NCI-H2196 (cell line): ENCODE results near the gene PTDSS2.

Source experiments
- DNase-seq: peaks from one replicate; lab custom pipeline; 2025; ENCODE audit not compliant: unreplicated experiment; lab: John Stamatoyannopoulos, UW

PTDSS2 gene

DNA sequence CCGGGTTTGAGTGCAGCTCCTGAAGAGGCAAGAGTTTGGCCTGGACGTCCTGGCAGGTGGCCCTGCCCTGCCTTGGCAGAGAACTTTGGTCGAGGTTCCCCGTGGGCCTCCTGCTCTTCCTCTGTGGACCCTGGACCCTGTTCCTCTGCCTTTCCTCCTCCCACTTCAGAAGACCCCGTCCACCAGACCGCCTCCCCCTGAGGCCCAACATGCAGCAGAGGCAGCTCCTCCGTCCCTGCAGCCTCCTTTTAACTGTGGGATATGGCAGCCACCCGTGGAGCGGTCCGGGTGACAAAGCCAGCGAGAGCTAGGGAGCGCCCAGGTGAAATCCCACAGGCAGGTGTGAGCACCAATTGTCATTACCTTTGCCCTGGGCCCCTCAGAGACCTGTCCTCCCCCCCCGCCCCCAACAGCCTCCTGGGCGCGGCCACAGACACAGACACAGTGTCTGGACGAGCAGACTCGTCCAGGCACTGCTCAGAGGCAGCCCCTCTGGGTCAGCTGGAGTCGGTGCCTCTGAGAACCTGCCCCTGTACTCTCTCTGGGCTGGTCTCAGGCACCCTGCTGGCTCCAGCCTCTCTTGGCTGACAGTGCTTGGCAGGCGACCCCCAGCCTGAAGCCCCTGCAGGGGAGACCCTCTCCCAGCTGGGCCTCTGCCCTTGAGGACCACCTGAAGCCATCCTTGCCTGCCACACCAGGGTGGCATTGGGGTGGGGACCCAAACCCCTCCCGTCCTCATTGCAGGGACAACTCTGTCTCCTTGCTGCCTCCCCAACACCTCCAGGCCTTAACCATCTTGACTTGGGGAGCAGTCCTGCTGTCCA, 4.1 kb upstream of the PTDSS2 start:
- DNase-seq, result peak; percentile 16

DNA sequence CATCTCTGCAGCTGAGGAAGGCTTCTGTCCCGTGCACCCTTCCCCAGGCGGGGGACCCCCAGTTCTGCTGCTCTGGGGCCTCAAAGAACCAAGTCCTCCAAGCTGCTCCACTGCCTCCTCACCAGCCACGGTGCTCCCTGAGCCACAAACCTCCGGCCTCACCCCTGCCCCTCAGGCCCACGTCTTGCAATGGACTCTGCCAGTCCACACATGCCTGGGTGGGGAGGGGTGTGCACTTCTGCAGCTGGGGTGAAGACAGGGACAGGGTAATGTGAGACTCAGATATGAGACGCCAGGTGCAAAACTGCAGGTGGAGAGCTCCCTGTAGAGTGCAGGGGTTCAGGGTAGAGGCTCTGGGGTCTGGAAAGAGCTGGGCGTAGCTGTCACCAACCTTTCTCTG, 3.2 kb upstream of the PTDSS2 start:
- peak; percentile 61 for DNase-seq

DNA sequence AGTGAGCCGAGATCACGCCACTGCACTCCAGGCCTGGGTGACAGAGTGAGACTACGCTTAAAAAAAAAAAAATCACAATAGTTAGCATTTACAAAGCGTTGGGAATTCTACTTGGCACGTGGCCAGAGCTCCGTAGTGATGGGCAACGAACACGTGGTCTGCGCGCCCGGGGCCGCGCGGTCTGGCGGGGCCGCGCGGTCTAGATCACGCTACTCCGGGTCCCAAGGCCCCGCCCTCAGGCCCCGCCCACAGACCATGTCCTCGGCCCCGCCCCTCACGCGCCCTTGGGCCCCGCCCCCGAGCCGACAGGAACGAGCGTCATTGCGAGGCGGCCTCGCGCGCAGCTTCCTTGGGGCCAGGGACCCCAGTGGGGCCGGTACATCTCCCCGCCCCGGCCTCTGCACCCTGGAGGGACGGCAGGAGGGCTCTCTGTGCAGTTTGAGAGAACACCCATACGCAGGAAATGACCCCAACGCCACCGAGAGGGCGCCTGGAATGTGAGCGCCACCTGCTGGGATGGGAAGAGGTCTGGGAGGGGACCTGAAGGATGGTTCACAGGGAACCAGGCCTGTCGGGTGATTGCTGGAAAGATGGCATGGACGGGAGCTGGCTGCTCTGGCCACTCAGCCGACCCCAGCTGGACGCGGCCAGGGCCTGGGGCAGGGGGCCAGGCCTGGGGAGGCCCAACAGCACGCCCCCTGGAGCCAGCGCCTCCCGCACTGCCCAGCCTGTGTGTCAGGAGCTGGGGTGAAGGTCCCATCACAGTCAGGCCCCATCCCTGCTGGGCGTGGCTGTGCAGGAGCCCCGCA, 2.0 kb upstream of the PTDSS2 start:
- peak; percentile 98 for DNase-seq

DNA sequence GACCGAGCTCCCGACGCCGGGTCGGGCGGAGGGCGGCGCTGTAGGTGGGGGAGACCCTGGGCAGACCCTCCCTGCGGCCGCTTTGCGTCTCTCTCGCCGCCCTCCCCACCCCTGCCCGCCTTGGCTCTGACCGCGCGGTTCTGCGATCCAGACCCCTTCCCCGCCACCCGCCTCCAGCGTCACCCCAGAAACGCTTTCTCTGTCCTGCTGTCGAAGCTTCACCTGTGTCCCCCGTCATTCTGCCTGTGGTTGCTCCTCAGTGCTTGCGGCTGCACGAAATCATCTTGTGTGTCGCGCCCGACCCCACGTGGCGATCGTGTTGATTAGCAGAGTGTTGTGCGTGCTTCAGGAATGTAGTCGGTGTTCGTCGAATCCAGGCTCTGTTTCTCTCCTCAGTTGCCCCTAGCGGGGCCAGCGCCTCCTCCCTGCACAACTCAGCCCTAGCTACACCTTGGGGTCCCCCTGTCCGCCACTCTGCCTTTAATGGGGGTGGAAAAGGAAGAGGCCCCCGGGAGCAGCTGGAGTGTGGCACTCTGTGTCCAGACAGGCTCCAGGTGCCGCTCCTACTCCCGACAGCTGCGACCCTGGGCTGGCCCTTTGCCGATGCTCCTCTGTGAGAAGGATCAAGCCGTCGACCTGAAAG, 851 bp downstream of the PTDSS2 start:
- peak; percentile 58 for DNase-seq

DNA sequence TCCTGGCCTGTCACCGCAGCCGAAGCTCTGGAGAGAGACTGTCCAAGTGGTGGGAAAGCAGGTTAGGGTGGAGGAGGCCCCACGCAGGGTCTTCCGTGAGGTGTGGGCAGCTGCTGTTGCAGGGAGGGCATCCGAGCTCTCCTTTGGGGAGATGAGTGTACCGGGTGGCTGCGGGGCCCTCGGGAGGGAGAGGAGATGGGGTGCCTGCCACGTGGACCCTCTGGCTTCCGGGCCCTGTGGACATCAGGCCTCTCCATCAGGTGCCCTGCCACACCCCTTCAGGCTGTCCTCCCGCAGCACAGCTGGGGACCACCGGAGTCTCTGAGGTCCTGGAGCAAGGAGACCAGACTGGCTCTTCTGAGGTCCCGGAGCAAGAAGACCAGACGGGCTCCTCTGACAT, 1.7 kb downstream of the PTDSS2 start:
- DNase-seq, result no peak

DNA sequence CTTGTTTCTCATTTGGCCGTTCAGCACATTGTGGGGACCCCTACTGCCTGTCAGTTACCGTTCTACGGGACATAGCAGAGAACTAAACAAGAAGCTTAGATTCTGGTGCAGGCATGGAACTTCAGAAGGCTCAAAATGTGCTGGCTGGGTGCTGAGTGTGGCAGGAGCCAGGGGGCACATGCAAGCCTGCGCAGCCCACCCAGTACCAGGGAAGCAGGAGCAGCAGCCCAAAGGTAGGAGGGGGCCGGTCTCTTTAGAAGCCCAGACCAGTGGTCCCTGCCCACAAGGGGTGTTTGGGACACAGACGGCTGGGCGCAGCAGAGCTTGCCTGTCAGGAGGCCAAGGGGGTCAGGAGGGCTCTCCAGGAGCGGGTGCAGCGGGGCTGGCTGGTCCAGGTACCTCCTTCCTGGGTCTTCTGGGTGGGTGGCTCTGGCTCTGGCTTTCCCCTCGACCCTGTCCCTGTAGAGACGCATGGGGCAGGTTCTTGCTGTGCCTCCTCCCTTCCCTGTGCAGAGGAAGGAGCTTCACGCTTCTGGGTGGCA, 2.2 kb downstream of the PTDSS2 start:
- DNase-seq, result no peak

DNA sequence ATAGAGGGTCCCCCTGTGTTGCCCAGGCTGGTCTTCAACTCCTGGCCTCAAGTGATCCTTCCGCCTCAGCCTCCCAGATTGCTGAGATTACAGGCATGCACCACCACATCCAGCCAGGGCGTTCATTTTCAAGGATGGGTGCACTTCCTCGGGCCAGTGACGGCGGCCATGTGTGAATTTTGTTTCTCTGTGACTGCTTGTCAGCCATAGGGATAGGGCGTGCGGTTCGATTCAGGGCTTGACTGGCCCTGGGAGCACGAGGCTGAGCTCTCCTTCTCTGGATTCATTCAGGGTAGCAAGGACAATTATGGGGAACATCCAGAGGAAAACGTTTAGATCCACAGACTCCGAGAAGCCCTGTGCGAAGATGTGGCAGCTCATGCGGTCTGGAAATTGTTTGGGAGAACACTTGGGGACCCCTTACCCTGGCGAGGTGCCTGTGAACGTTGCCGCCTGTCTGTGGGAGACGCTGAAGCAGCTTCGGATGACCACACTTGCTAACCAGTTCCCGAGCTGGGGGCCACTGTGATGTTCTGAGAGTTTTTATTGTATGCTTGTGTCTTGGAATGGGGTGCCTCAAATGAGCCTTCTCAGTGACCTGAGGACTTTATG, 2.9 kb downstream of the PTDSS2 start:
- no peak for DNase-seq

DNA sequence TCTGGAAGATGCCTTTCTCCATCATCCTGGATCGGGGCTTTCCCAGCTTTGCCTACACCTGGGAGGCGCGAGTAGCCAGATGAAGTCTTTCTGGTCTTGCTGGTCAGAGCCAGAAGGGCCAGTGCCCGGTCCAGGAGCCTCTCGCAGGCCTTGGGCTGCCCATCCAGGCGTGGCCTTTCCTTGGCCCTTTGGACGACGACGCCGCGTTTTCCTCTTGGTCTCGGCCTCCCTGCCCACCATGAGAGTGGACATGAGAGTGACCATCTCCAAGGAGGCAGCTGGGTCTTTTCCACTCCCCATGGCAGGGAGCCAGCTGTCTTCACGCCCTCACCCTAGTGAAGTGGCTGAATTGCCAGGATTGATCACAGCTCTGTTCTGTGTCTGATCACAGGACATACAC, 3.5 kb downstream of the PTDSS2 start:
- no peak for DNase-seq

DNA sequence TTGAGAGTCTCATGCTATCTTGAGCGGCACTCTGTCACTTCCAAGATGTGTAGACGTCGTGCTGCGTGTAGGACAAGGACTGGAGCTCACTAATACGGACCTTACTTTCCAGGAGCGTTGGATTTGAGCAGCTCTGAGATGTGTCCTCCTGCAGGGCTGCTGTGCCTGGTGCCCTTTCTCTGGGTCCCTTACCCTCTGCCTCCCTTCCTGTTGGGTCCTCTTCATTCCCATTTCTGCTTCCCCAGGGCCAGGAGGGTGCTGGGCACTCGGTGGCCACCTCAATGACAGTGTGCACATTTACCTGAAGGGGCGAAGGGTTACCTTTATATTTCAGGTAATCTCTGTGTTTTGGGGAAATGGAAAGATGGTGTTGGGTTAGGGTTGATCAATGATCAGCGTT, 4.0 kb downstream of the PTDSS2 start:
- no peak for DNase-seq

DNA sequence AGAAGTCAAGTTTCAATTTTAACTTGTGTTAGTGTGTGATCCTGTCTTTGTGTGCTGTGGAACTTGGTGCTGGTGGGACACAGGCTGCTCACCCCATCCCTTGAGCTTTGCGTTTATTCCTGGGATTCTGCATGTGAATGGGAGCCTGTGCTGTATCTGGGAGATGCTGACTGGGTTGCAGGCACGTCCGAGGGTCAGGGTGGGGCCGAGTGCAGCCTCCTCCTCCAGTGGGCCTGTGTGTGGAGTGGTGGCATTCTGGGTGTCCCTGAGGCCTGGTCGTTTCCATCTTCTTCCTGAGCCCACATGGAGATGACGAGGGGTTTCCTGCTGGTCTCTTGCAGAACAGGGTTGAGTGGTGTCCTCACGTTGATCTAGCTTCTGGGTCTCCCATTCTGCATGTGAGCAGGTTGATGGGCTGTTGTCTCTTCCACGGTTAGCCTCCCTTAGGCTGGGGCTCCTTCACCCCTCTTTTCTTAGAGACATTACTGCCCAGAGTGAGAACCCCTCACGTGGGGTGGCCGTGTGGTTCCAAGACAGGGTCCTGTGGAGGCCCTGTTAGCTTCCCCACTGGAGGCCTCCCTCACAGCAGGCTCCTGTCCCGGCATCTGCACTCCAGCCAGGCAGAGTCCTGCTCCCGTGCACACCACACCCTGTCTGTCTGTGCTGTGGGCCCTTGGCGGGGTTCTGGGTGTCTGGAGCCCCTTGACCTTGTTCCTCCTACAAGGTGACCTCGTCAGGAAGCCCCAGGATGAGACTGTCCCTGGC, 4.9 kb downstream of the PTDSS2 start:
- no peak for DNase-seq

DNA sequence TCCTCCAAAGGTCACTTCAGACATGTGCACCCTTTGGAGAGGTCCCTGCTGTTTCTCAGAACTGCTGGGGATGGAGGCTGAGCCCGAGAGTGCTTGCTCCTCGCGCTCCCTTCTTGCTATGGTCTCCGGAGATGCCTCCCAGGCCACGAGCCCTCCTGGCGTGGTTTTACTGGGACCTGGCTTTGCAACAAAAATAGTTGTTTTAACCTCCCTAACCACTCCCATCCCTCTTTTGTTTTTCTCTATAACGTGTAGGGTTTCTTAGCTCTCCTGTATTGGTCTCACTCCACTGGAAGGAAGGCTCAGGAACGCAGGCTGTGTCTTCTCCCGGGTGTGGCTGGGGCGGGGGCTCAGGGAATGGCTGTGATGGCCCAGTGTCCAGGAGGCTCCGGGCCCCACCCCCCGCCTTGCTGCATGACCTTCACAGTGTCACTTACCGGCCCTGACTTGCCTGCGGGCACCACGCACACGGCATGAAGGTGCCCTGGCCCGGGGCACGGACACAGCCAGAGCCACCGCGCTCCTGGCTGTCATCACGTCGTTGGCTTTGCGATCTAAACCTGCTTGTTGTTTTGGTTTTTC, 5.6 kb downstream of the PTDSS2 start:
- no peak for DNase-seq

DNA sequence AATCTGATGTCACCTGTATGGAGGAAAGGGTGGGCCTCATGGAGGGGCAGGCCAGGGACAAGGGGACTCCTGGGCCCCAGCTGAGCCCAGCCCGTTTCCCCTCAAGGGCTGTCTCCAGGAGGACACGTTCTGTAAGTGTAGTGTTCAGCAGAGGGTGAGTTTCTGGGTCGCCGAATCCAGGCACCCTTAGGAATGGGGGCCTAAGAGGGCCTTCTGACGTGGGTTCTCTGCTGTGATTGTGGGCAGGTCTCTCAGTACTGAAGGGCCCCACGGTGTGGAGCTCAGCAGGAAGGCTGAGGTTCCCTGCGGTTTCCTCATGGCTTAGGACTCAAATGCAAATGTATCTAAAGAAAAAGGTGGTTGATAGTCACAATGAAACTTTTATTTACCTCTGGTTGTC, 6.5 kb downstream of the PTDSS2 start:
- no peak for DNase-seq

DNA sequence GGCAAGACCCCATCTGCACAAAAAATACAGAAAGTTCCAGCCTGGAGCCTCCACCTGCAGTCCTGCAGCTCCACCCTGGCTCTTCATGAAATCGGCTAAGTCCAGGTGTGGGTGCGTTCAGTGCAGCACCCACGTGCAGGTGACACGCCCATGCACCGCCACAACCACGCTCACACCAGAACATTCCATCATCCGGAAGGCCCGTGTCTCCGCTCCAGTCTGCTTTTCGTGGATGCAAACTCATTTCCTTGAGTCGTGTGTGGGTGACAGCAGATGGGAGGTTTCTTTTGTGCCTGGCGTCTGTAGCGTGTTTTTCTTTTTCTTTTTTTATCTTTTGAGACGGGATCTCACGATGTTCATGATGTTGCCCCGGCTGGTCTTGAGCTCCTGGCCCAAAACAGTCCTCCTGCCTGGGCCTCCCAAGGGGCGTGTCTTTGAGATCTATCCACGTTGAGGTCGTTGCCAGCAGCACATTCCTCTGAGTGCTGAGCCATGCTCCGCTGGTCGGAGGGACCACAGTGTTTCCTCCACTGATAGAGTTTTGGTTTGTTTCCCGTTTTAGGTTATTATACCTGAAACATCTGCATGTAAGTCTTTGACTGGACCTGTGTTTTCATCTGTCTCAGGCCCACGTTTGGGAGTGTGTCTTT, 7.2 kb downstream of the PTDSS2 start:
- no peak for DNase-seq

DNA sequence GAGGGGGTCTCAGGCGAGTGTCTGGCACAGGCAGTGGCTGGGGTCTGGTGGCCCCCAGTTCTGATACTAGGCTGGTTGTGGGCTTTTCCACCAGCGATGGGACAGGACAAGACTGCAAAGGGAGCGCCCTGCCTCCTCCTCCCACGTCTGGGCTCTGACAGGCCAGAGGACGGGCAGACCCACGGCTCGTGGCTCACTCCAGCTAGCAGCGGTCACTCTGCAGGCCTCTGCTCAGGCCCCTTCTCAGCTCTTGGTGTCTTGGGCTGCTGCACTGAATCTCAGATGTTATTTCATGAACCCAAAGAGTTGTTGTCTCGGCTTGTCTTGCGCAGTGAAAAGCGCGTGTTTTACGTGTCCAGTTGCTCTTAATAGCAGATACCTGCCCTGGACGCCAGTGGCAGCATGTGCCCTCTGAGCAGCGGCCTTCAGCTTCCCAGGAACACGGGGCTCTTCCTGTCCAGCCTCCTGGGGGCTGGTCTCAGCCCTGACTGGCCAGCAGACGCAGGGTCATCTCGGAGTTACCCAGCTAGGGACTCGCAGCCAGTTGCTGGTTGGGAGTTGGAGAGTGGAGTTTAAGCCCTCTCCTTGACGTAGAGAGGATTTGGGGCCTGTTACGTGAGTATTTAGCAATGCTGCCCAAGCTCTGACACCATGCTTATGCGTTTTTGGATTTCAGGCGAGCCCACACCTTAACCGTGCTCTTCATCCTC, 9.6 kb downstream of the PTDSS2 start:
- DNase-seq, result no peak

DNA sequence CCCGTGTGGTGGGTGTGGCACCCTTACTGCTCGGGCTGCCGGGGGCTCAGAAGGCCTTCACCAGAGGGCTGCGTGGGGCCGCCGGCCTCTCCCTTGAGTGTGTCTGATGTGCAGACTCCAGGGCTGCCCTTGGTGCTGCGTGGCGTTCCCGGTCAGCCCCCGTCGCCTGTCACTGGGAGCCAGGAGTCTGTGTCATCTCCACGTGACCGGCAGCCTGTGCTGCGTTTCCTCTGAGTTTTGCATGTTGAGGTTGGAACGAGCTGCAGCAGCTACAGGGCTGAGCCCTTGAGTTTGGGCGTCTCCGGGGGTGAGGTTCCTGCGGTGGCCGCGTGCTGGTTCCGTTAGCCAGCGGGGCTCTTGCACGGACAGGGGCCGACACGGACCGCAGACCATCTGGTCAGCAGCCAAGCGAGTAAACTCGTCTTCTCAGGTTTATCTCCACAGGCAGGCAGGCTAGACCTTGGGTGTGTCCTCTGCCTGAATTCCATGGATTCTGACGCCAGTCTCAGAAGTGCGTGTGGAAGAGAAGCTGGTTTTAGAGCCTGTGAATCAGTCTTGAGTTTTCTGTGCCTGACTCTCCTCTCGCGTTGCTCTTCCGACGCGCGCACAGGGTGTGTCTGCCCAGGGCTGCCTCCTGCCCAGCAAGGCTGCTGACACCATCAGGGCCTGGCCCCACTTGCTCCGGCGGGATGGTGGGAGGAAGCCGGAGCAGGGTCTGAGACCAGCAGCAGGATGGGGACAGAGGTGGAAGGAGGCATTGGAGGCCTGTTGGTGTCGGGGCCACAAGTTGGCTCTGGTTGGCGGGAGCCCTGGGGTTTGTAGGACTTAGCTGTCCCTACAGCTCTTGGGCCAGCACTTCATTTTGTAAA, 10.5 kb downstream of the PTDSS2 start:
- DNase-seq, result no peak

DNA sequence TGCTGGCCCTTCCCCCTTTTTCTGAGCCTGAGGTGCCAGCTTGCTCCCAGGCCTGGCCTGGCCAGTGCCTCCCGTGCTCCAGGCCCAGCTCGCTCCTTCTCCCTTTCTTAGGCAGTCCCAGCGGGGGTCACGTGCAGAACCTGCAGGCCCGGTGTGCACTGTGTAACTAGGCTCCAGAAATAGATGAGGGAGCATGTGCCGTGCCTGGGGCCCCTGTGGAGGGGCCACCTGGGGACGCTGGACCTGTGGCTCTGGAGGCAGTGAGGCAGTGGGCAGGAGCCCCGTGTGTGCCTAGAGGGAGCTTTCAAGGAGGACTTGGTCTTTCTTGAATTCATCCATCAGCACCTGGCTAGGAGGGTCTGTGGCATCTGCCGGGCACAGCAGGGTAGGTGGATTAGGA, 11.5 kb downstream of the PTDSS2 start:
- DNase-seq, result no peak

DNA sequence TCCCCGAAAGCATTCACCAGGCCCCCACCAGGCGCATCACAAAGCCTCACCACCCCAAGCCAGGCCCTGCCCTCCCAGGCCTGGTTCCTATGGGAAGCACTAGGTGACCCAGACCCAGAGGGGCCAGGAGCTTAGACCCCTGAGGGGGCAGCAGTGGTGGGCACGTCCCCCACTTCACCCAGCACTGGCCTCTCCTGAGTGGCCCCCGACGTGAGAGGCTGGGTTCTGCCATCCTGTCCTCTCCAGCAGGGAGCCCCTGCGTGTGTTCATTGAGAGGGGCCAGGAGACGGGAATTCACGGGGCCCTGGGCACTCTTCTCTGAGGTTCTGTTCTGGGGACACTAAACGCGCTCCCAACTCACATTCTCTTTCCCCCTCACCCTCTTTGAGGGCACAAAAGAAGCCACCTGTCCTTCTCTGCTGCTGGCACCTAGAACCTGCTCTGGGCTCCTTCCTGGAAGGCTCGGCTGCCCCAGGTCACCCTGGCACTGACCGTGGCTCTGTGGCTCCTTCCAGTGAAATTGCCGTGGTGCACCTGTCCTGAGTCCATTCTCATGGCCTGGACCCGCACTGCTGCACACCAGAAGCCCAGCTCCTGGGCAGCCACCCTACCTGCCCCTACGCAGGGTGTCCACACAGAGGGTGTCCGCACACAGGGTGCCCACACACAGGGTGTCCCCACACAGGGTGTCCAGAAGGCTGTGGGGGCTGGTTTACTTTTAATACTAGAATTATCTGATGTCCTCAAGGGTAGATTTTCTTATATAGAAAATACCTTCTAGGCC, 12.2 kb downstream of the PTDSS2 start:
- no peak for DNase-seq
